GM23338 (cell line): ENCODE data around the gene DSC2. TPM values are rescaled to one million over a fixed set of nuclear protein-coding genes. Genes with fewer than 3 reads are reported as not detected.

ENCODE experiments used
- ATAC-seq: fragments of 200-7000 bp; cut with Tn5 transposase; 3 replicates; pipeline ENCODE4 v1.9.1; 2020
- DNase-seq: peaks from one replicate; pipeline ENCODE4 v3.0.0-alpha.2; 2015; ENCODE audit warnings: low spot score
- H2AFZ ChIP-seq: fragments of 200-600 bp; sonication (generic); 2 replicates; pipeline ENCODE4 v1.8.0; 2016; ENCODE audit warnings: antibody characterized with exemption, mild to moderate bottlenecking, moderate library complexity
- H3F3A ChIP-seq: fragments of 200-600 bp; sonication (generic); replicated peaks from 2 replicates; pipeline ENCODE4 v1.8.0; 2017; ENCODE audit warnings: antibody characterized with exemption, mixed run types, low read depth
- H3K27ac ChIP-seq: fragments of 200-600 bp; sonication (generic); 2 replicates; pipeline ENCODE4 v1.6.1; 2016; ENCODE audit warnings: low read depth
- H3K27me3 ChIP-seq: fragments of 200-600 bp; sonication (generic); 2 replicates; pipeline ENCODE4 v1.8.0; 2016; ENCODE audit warnings: mild to moderate bottlenecking, mixed run types, moderate library complexity; ENCODE audit not compliant: insufficient read depth
- H3K36me3 ChIP-seq: fragments of 200-600 bp; sonication (generic); 2 replicates; pipeline ENCODE4 v1.8.0; 2016; ENCODE audit warnings: mild to moderate bottlenecking; ENCODE audit not compliant: insufficient read depth
- H3K4me1 ChIP-seq: fragments of 200-600 bp; sonication (generic); 2 replicates; pipeline ENCODE4 v1.8.0; 2016; ENCODE audit warnings: mild to moderate bottlenecking, moderate library complexity; ENCODE audit not compliant: insufficient read depth
- H3K4me2 ChIP-seq: fragments of 200-600 bp; sonication (generic); 2 replicates; pipeline ENCODE4 v1.7.1; 2017; ENCODE audit warnings: mixed run types
- H3K4me3 ChIP-seq: fragments of 200-600 bp; sonication (generic); 2 replicates; pipeline ENCODE4 v1.6.1; 2016; ENCODE audit warnings: mixed run types
- H3K79me2 ChIP-seq: fragments of 200-600 bp; sonication (generic); replicated peaks from 2 replicates; pipeline ENCODE4 v1.8.0; 2017; ENCODE audit warnings: mild to moderate bottlenecking; ENCODE audit not compliant: insufficient read depth
- H3K9me2 ChIP-seq: fragments of 200-600 bp; sonication (generic); 2 replicates; pipeline ENCODE4 v1.8.0; 2017; ENCODE audit not compliant: insufficient read depth
- H4K20me1 ChIP-seq: fragments of 200-600 bp; sonication (generic); replicated peaks from 2 replicates; pipeline ENCODE4 v1.8.0; 2017; ENCODE audit warnings: mild to moderate bottlenecking; ENCODE audit not compliant: insufficient read depth
- H3K27ac Mint-ChIP-seq: 2 replicates; pipeline ENCODE4 v1.8.0; 2020; ENCODE audit warnings: inconsistent platforms, mild to moderate bottlenecking, moderate library complexity, mixed read lengths
- H3K27me3 Mint-ChIP-seq: 3 replicates; pipeline ENCODE4 v1.8.0; 2022; ENCODE audit warnings: low read depth, mild to moderate bottlenecking, moderate library complexity, mixed read lengths, inconsistent platforms; ENCODE audit not compliant: insufficient read depth, poor library complexity
- H3K36me3 Mint-ChIP-seq: 3 replicates; pipeline ENCODE4 v1.8.0; 2021; ENCODE audit warnings: low read depth, mild to moderate bottlenecking, inconsistent platforms, moderate library complexity, mixed read lengths
- H3K4me1 Mint-ChIP-seq: 3 replicates; pipeline ENCODE4 v1.8.0; 2020; ENCODE audit warnings: mild to moderate bottlenecking, inconsistent platforms, mixed read lengths
- H3K4me3 Mint-ChIP-seq: 3 replicates; pipeline ENCODE4 v1.8.0; 2021; ENCODE audit warnings: moderate library complexity, mild to moderate bottlenecking, inconsistent platforms, mixed read lengths
- H3K9me3 Mint-ChIP-seq: 3 replicates; pipeline ENCODE4 v1.8.0; 2020; ENCODE audit warnings: moderate library complexity, mild to moderate bottlenecking, inconsistent platforms, mixed read lengths
- CREB1 ChIP-seq: fragments of 250-450 bp; sonication (Bioruptor Pico); IDR thresholded peaks from 2 replicates; pipeline ENCODE4 v1.5.0; 2020; ENCODE audit warnings: low read depth, mild to moderate bottlenecking, moderate library complexity
- CTCF ChIP-seq, 2 experiments: fragments of 200-600 bp in 1 of 2; sonication (generic) in 1 of 2; conservative IDR thresholded peaks; 2 replicates each; pipeline versions ENCODE4 v1.5.1 to v1.6.1; 2016 to 2017; ENCODE audit warnings: antibody characterized with exemption in 2 of 2, low read depth in 2 of 2, mild to moderate bottlenecking in 2 of 2, moderate library complexity in 1 of 2
- ETS1 ChIP-seq: IDR thresholded peaks from 2 replicates; pipeline ENCODE4 v1.6.1; 2016; ENCODE audit warnings: antibody characterized with exemption
- EZH2 ChIP-seq: fragments of 200-600 bp; sonication (generic); IDR thresholded peaks from one replicate; pipeline ENCODE4 v1.8.0; 2017; ENCODE audit warnings: antibody characterized with exemption, mild to moderate bottlenecking, low read depth; ENCODE audit not compliant: unreplicated experiment
- EZH2phosphoT487 ChIP-seq: fragments of 200-600 bp; sonication (generic); IDR thresholded peaks from one replicate; pipeline ENCODE4 v1.8.1; 2018; ENCODE audit warnings: antibody characterized with exemption; ENCODE audit not compliant: unreplicated experiment
- JUNB ChIP-seq: IDR thresholded peaks from one replicate; pipeline ENCODE4 v1.6.1; 2016; ENCODE audit warnings: antibody characterized with exemption; ENCODE audit not compliant: unreplicated experiment
- POLR2AphosphoS5 ChIP-seq: IDR thresholded peaks from 2 replicates; pipeline ENCODE4 v1.6.1; 2016; ENCODE audit warnings: antibody characterized with exemption, low read depth
- REST ChIP-seq: IDR thresholded peaks from one replicate; pipeline ENCODE4 v1.6.1; 2018; ENCODE audit warnings: antibody characterized with exemption; ENCODE audit not compliant: unreplicated experiment
- STAT1 ChIP-seq: IDR thresholded peaks from one replicate; pipeline ENCODE4 v1.6.1; 2016; ENCODE audit warnings: antibody characterized with exemption; ENCODE audit not compliant: unreplicated experiment
- ZNF331 ChIP-seq: fragments of 250-450 bp; sonication (Bioruptor Pico); IDR thresholded peaks from 2 replicates; pipeline ENCODE4 v1.5.0; 2020; ENCODE audit warnings: low read depth, mild to moderate bottlenecking, moderate library complexity
- ZNF462 ChIP-seq: fragments of 250-450 bp; sonication (Bioruptor Pico); IDR thresholded peaks from 2 replicates; pipeline ENCODE4 v1.5.0; 2020; ENCODE audit warnings: mild to moderate bottlenecking, moderate library complexity
- polyA plus RNA-seq: library from polyadenylated mRNA; unstranded; fragments of >200 nt; fragmentation: Nextera tagmentation; extraction: Ambion mirVana; gene quantifications from 2 replicates; pipeline ENCODE4 v1.2.1, GENCODE V29; 2016
- total RNA-seq: library from RNA; depleted of rRNA; stranded (reverse); fragments of >200 nt; shearing (Covaris generic); gene quantifications from 2 replicates; pipeline ENCODE4 v1.2.3, GENCODE V29; 2014

Gene DSC2
- total and polyA plus RNA-seq, 2 experiments from 2014 or later, result 10.5 to 20.4 TPM

GRCh38 chr18:31048216-31048615 is 54.0 kb downstream of the DSC2 start:
- H3K79me2 ChIP-seq, result no peaks in the 10 kb centered on the region
- H3K36me3 Mint-ChIP-seq, result peaks cover 8% of the 10 kb centered on the region; the same call in 2 of the 3 replicates
- DNase-seq (no peak), ATAC-seq (no peak)
- H3K4me3 ChIP-seq, result no peak overlapping the region
- TF ChIP-seq POLR2AphosphoS5 (no peak), ZNF331 (CRISPR knock-in tag) (no peak), REST (no peak), CTCF (conservative IDR thresholded peaks at IDR 0.05; ENCODE audit: low read depth in 2 of 2) (no peak), CREB1 (no peak), EZH2 (no peak), ETS1 (no peak), ZNF462 (CRISPR knock-in tag) (no peak), STAT1 (no peak), EZH2phosphoT487 (no peak), JUNB (no peak)
- H3K4me1 ChIP-seq, result peaks cover 10% of the 10 kb centered on the region; the same call in 1 of the 2 replicates
- no peaks in the 10 kb centered on the region; the same call in 1 of the 3 replicates for H3K9me3 Mint-ChIP-seq
- H3F3A ChIP-seq, result peaks cover 2% of the 10 kb centered on the region; the same call in 1 of the 2 replicates
- H3K27ac Mint-ChIP-seq, result no peak overlapping the region
- peaks cover 13% of the 10 kb centered on the region for H3K27me3 Mint-ChIP-seq
- H3K4me1 Mint-ChIP-seq, result peaks cover 11% of the 10 kb centered on the region
- H3K4me2 ChIP-seq, result no peak overlapping the region
- no peak overlapping the region for H3K4me3 Mint-ChIP-seq
- H3K27ac ChIP-seq, result no peak overlapping the region
- H3K36me3 ChIP-seq, result no peaks in the 10 kb centered on the region
- no peak overlapping the region for H2AFZ ChIP-seq
- H4K20me1 ChIP-seq, result no peaks in the 10 kb centered on the region
- peaks cover 6% of the 10 kb centered on the region; the same call in 1 of the 2 replicates for H3K9me2 ChIP-seq
- H3K27me3 ChIP-seq, result peaks cover 29% of the 10 kb centered on the region
